HuH-7 (cell line): ENCODE results near the gene NBAS.
"Not testable (repeated sequence)": the region's sequence is repeated elsewhere in the genome, so short reads cannot be mapped to it uniquely, and the experiment has no call there.

Experiments
- DNase-seq: peaks from one replicate; pipeline ENCODE4 v3.0.0; 2011; ENCODE audit warnings: low spot score

NBAS gene

GRCh38 chr2:15412309-15412708, 148.8 kb downstream of the NBAS start:
- no peak for DNase-seq

- DNase-seq: no peak
Measured at GRCh38 chr2:15410884-15411283, 150.2 kb downstream of the NBAS start.

GRCh38 chr2:15408759-15409158, 152.4 kb downstream of the NBAS start:
- DNase-seq: no peak

GRCh38 chr2:15407666-15408065, 153.5 kb downstream of the NBAS start:
- no peak for DNase-seq

- DNase-seq: not testable (repeated sequence)
Measured at GRCh38 chr2:15404511-15404910, 156.6 kb downstream of the NBAS start.

- no peak for DNase-seq
Measured at GRCh38 chr2:15400240-15400826, 160.8 kb downstream of the NBAS start.

GRCh38 chr2:15399241-15399640, 161.9 kb downstream of the NBAS start:
- DNase-seq: no peak

- no peak for DNase-seq
Measured at GRCh38 chr2:15391751-15392150, 169.4 kb downstream of the NBAS start.

GRCh38 chr2:15389895-15390294, 171.2 kb downstream of the NBAS start:
- no peak for DNase-seq

- no peak for DNase-seq
Measured at GRCh38 chr2:15389326-15389700, 171.8 kb downstream of the NBAS start.

- no peak for DNase-seq
Measured at GRCh38 chr2:15388406-15389325, 172.5 kb downstream of the NBAS start.

GRCh38 chr2:15385184-15385583, 175.9 kb downstream of the NBAS start:
- DNase-seq: no peak

- DNase-seq: no peak
Measured at GRCh38 chr2:15383695-15384350, 177.3 kb downstream of the NBAS start.

- no peak for DNase-seq
Measured at GRCh38 chr2:15378148-15378908, 182.8 kb downstream of the NBAS start.

- no peak for DNase-seq
Measured at GRCh38 chr2:15377202-15377601, 183.9 kb downstream of the NBAS start.

GRCh38 chr2:15372019-15372418, 189.1 kb downstream of the NBAS start:
- DNase-seq: no peak

- no peak for DNase-seq
Measured at GRCh38 chr2:15369129-15369528, 192.0 kb downstream of the NBAS start.

GRCh38 chr2:15367715-15368114, 193.4 kb downstream of the NBAS start:
- no peak for DNase-seq

GRCh38 chr2:15367205-15367604, 193.9 kb downstream of the NBAS start:
- no peak for DNase-seq

GRCh38 chr2:15365411-15365810, 195.7 kb downstream of the NBAS start:
- DNase-seq: no peak

GRCh38 chr2:15364561-15364960, 196.6 kb downstream of the NBAS start:
- no peak for DNase-seq

- DNase-seq: no peak
Measured at GRCh38 chr2:15363734-15364133, 197.4 kb downstream of the NBAS start.
